ENCODE results near the gene PHLPP1. TPM values are rescaled to one million over a fixed set of nuclear protein-coding genes. Genes with fewer than 3 reads are reported as not detected.
A peak's percentile ranks its signal among the peaks of the same experiment; 100 is the strongest.

Gene PHLPP1
- polyA plus RNA-seq, 10 donors, result 3.9 to 13.1 (median 7.9) TPM

DNA sequence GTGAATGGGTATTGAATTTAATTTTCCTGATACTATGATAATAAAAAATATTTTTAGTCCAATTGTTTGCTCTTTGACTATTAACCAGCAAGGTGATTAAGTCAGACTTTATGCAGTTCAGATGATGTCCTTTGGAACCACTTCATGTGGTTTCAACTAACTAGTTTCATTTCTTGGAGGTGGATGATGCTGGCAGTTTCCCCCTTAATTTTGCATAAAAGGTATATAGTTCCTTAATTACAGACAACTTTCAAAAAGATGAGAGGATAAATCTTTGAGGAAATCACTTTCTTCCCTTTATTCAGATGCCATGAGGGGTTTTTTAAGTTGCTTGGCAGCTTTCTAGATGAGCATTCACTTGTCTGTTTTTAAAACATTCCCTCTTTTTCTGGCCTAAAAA is 223.1 kb downstream of the PHLPP1 start:
- no peak for DNase-seq

- DNase-seq, result peak in 2 of 3 donors; percentile 29 to 59
These were observed 224.1 kb downstream of the PHLPP1 start for GRCh38 chr18:62939433-62939832.

DNA sequence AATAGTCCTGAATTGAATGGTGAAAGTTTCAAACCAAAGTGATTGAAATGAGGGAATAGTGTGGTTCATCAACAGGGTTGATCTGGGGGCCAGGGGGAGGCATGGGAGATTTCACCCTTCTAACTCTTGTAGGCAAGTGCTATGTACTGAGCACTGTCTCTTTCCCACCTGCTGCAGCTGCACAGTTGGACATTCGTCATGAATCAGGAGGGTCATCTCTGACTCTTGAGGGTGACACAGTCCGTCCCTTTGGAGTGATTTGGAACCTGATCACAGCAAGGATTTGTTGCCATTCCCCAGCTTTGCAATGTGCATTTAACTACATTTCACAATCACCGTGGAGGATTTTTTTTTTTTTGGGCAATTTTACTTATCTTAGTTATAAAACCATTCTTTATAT is 224.6 kb downstream of the PHLPP1 start:
- peak in 1 of 3 donors; percentile 24 for DNase-seq

GRCh38 chr18:62942578-62942977 is 227.2 kb downstream of the PHLPP1 start:
- DNase-seq, result no peak

DNA sequence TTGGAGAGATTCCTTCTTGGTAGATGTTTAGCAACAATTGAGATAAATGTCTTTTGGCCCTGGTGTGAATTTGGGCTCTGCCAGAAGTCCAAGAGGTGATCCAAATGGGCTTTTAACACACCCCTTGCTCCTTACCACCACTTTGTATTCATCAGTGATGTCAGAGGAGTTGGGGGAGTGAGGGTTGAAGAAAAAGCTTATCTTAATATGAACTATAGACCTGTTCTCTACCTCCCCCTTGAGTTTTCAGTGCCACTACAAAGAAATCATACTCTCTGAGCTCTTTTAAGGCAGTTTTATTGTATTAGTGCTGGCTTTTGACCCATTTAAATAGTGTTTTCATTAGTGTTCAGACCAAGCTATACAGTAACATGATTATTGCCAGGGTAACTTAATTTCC is 229.1 kb downstream of the PHLPP1 start:
- no peak for DNase-seq

- DNase-seq, result no peak
These were observed 233.4 kb downstream of the PHLPP1 start for GRCh38 chr18:62948788-62949187.

DNA sequence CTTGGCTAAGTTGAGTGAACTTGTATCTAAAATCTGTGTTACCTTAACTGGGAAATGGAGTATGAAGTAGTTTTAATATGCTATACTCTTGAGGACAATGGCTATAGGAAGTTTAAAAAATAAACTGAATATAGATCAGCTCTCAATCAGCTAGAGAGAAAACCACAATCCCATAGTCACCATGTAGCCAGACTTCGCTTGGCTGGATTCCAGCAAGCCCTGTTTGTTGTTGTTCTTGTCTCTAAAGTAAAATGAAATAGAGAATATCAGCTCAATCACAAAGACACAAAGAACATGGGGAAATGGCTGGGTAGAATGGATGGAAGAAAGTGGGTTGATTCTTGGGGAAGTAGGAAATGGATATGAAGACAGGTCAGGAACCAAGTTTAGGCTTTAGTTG is 234.9 kb downstream of the PHLPP1 start:
- no peak for DNase-seq

GRCh38 chr18:62952807-62953206 is 237.5 kb downstream of the PHLPP1 start:
- DNase-seq, result no peak

- DNase-seq, result no peak
These were observed 238.3 kb downstream of the PHLPP1 start for GRCh38 chr18:62953663-62954062.

- no peak for DNase-seq
These were observed 239.0 kb downstream of the PHLPP1 start for GRCh38 chr18:62954366-62954765.

DNA sequence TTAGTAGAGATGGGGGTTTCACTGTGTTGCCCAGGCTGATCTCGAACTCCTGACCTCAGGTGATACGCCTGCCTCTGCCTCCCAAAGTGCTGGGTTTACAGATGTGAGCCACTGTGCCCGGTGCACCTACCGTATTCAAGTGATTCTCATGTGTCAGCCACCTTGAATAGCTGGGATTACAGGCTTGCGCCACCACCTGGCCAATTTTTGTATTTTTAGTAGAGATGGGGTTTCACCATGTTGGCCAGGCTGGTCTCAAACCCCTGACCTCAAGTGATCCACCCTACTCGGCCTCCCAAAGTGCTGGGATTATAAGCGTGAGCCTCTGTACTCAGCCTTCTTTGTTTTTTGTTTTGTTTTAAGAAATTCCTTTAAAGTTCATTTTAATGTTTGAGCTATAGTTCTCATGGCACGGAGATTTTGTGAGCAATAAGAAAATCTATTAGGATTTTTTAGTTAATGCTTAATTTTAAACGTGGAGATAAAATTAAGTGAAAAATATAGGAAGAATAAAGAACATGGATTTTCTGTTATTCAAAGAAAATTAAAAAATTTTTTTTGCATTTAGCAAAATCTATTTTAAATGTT is 242.6 kb downstream of the PHLPP1 start:
- DNase-seq, result peak in 1 of 3 donors; percentile 27

DNA sequence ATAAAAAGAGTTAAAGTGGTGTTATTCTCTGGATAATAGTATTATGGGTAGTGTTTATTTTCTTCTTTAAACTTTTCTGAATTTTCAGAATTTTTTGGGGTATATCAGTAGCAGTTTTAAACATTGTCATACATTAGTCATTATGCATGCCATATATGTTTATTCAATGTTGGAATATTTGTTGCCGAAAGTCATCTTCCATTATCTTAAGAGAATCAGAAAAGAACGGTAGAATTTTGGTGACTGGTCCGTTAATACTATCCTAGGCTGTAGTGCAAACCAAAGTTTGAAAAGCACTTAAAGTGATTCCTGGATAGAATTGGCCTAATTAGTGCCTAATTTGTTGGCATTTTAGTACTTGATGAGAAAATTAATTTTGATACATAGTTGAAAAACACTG is 244.1 kb downstream of the PHLPP1 start:
- DNase-seq, result no peak

- DNase-seq, result no peak
These were observed 248.2 kb downstream of the PHLPP1 start for GRCh38 chr18:62963507-62963906.

DNA sequence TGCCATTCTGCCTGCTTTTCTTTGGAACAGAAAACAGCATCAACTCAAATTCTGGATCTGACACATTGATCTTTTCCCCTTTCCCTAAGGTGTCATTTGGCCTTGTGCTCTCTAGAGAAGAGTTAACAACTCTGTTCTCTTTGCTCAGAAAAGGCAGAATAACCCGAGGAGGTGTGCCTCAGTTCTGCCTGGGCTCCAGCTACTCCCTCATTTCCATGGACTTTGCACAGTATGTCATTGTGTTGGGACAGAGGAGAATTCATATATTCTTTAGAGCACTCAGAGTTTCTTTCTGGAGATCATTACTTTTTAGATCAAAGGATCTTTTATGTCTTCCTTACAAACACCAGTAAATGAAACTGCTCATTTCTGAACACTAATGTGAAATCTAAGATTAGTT is 249.1 kb downstream of the PHLPP1 start:
- DNase-seq, result no peak

DNA sequence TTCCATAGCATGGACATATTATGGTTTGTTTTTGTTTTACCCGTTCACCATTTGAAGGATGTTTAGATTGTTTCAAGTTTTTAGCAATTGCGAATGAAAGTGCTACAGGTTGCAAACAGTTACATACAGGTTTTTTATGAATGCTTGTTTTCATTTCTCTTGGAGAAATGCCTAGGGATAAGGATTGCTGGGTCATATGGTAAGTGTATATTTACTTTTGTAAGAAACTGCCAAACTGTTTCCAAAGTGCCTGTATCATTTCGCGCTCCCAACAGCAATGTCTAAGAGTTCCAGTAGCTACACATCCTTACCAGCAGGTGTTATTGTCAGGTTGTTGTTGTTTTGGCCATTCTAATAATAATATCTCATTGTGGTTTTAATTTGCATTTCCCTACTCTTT is 251.7 kb downstream of the PHLPP1 start:
- no peak for DNase-seq

DNA sequence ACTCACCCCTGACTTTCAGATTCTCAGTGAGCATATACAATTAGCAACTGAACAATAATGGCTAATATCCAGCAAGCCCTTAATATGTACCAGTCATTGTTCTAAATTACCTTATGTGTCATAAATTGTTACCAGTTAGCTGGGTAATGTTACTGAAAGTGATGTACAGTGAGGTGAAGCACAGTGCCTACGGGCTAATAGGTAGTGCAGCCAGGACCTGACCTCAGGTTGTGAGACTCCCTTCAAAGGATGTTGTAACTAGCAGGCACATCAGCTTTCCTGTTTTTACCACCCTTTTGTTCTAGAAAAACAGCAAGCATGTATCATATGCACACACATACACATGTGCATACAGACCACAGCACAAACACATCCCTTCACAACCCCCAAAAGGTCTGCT is 258.3 kb downstream of the PHLPP1 start:
- no peak for DNase-seq

GRCh38 chr18:62974388-62974787 is 259.0 kb downstream of the PHLPP1 start:
- no peak for DNase-seq

GRCh38 chr18:62974928-62975675 is 259.8 kb downstream of the PHLPP1 start:
- no peak for DNase-seq

GRCh38 chr18:62975785-62976184 is 260.4 kb downstream of the PHLPP1 start:
- no peak for DNase-seq

- no peak for DNase-seq
These were observed 260.9 kb downstream of the PHLPP1 start for GRCh38 chr18:62976227-62976626.

GRCh38 chr18:62977512-62977911 is 262.2 kb downstream of the PHLPP1 start:
- no peak for DNase-seq

- no peak for DNase-seq
These were observed 263.1 kb downstream of the PHLPP1 start for GRCh38 chr18:62978251-62979049.

GRCh38 chr18:62979176-62979575 is 263.8 kb downstream of the PHLPP1 start:
- DNase-seq, result peak in 2 of 3 donors; percentile 19 to 67
